ENCODE measurements around the gene TNS3.

DNA sequence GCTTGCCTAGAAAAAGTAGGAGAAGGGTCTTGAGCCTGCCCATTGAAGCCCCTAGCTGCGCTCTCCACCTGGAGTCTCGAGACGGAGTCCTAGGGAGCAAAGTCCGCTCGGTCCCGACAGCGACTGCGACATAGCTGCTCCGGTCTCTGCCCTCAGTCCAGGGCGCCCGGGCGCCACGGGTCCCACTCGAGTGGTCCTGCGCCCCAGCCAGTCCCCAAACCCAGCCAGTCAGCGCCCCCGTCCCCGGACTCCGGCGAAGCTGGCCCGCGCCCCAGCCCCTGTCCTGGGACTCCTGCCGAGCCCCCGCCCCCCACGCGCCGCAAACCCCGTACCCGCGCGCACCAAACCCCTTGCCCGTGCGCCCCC lies 490 bp downstream of the TNS3 start:
- TF ChIP-seq, protein P1, sequence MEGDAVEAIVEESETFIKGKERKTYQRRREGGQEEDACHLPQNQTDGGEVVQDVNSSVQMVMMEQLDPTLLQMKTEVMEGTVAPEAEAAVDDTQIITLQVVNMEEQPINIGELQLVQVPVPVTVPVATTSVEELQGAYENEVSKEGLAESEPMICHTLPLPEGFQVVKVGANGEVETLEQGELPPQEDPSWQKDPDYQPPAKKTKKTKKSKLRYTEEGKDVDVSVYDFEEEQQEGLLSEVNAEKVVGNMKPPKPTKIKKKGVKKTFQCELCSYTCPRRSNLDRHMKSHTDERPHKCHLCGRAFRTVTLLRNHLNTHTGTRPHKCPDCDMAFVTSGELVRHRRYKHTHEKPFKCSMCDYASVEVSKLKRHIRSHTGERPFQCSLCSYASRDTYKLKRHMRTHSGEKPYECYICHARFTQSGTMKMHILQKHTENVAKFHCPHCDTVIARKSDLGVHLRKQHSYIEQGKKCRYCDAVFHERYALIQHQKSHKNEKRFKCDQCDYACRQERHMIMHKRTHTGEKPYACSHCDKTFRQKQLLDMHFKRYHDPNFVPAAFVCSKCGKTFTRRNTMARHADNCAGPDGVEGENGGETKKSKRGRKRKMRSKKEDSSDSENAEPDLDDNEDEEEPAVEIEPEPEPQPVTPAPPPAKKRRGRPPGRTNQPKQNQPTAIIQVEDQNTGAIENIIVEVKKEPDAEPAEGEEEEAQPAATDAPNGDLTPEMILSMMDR (IDR thresholded peaks at IDR 0.05; ENCODE audit: extremely low read depth in 1 of 2, insufficient read depth in 1 of 2, low read depth in 1 of 2, low read length in 2 of 2) = no peak
- no peak for TF ChIP-seq POLR2A (IDR thresholded peaks at IDR 0.05; ENCODE audit: low read depth, low read length)
- TF ChIP-seq, protein P2, sequence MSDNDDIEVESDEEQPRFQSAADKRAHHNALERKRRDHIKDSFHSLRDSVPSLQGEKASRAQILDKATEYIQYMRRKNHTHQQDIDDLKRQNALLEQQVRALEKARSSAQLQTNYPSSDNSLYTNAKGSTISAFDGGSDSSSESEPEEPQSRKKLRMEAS (IDR thresholded peaks at IDR 0.05; ENCODE audit: insufficient read depth, insufficient read length) = no peak
- no peak for TF ChIP-seq POLR2AphosphoS5 (IDR thresholded peaks at IDR 0.05; ENCODE audit: insufficient read depth, low read depth, low read length)
- no peak for TF ChIP-seq JUN (IDR thresholded peaks at IDR 0.05; ENCODE audit: borderline replicate concordance, insufficient read depth, insufficient read length, low read depth)
- TF ChIP-seq EZH2 (IDR thresholded peaks at IDR 0.05; ENCODE audit: borderline replicate concordance, low read depth, low read length, severe bottlenecking) = no peak
- no peak for TF ChIP-seq MYC (IDR thresholded peaks at IDR 0.05; ENCODE audit: low read depth, low read length)

All from endothelial cell of umbilical vein (primary cell).